Mesendoderm (in vitro differentiated cells): ENCODE results near the gene MAK.

Experiments
- DNase-seq: peaks from one replicate; pipeline ENCODE4 v3.0.0; 2013
- H2AK5ac ChIP-seq: 2 replicates; pipeline ENCODE4 v1.6.1; 2013; ENCODE audit warnings: low read length, inconsistent platforms
- H2BK120ac ChIP-seq: 2 replicates; pipeline ENCODE4 v1.6.1; 2013; ENCODE audit warnings: low read depth, mild to moderate bottlenecking, low read length, moderate library complexity, mixed read lengths
- H2BK15ac ChIP-seq: replicated peaks from 2 replicates; pipeline ENCODE4 v1.6.1; 2013; ENCODE audit warnings: low read depth, mild to moderate bottlenecking, moderate library complexity
- H2BK5ac ChIP-seq: 2 replicates; pipeline ENCODE4 v1.6.1; 2013; ENCODE audit warnings: low read length, inconsistent platforms
- H3K18ac ChIP-seq: 2 replicates; pipeline ENCODE4 v1.6.1; 2013; ENCODE audit warnings: mild to moderate bottlenecking, low read length, mixed read lengths
- H3K23ac ChIP-seq: one replicate; pipeline ENCODE4 v1.6.1; 2013; ENCODE audit warnings: low read length
- H3K27ac ChIP-seq: 2 replicates; pipeline ENCODE4 v1.5.1; 2013; ENCODE audit warnings: low read depth, mild to moderate bottlenecking, inconsistent platforms, low read length, moderate library complexity
- H3K27me3 ChIP-seq: 2 replicates; pipeline ENCODE4 v1.6.1; 2013; ENCODE audit warnings: low read length, control low read depth, mild to moderate bottlenecking, inconsistent platforms; ENCODE audit not compliant: insufficient read depth, poor library complexity
- H3K36me3 ChIP-seq: 2 replicates; pipeline ENCODE4 v1.6.1; 2013; ENCODE audit warnings: low read length, inconsistent platforms; ENCODE audit not compliant: control insufficient read depth, insufficient read depth
- H3K4ac ChIP-seq: one replicate; pipeline ENCODE4 v1.6.1; 2013; ENCODE audit warnings: low read depth, mild to moderate bottlenecking, low read length, moderate library complexity
- H3K4me1 ChIP-seq: 2 replicates; pipeline ENCODE4 v1.6.1; 2013; ENCODE audit warnings: low read depth, low read length, inconsistent platforms; ENCODE audit not compliant: control insufficient read depth
- H3K4me2 ChIP-seq: 2 replicates; pipeline ENCODE4 v1.6.1; 2013; ENCODE audit warnings: low read length
- H3K4me3 ChIP-seq: 2 replicates; pipeline ENCODE4 v1.5.1; 2013; ENCODE audit warnings: mild to moderate bottlenecking, low read length
- H3K56ac ChIP-seq: one replicate; pipeline ENCODE4 v1.6.1; 2013; ENCODE audit warnings: low read length
- H3K79me1 ChIP-seq: 2 replicates; pipeline ENCODE4 v1.6.1; 2013; ENCODE audit warnings: low read length, inconsistent platforms
- H3K79me2 ChIP-seq: 2 replicates; pipeline ENCODE4 v1.6.1; 2013; ENCODE audit warnings: mild to moderate bottlenecking, low read length; ENCODE audit not compliant: control insufficient read depth, insufficient read depth
- H3K9ac ChIP-seq: 2 replicates; pipeline ENCODE4 v1.6.1; 2013; ENCODE audit warnings: low read length, inconsistent platforms
- H4K5ac ChIP-seq: one replicate; pipeline ENCODE4 v1.6.1; 2013; ENCODE audit warnings: low read length
- H4K8ac ChIP-seq: one replicate; pipeline ENCODE4 v1.6.1; 2013; ENCODE audit warnings: low read depth, mild to moderate bottlenecking, control low read depth, low read length, moderate library complexity
- WGBS: extraction: QIAGEN DNeasy Blood & Tissue Kit; methylation state at CpG from one replicate; pipeline ENCODE4 v1.1.7; 2013; ENCODE audit warnings: low lambda C conversion rate, missing lambda C conversion rate; ENCODE audit not compliant: insufficient coverage; ENCODE audit errors: extremely low coverage; 5-methylcytosine and 5-hydroxymethylcytosine counted together

Gene MAK

GRCh38 chr6:10725716-10726115, 112.6 kb downstream of the MAK start:
- peaks cover 12% of the 10 kb centered on the region for H3K79me1 ChIP-seq
- H3K9ac ChIP-seq = no peak overlapping the region
- H3K36me3 ChIP-seq = no peaks in the 10 kb centered on the region
- H3K23ac ChIP-seq = no peak overlapping the region
- peaks cover 8% of the 10 kb centered on the region for H3K79me2 ChIP-seq
- no peak overlapping the region for H3K27ac ChIP-seq
- H3K4ac ChIP-seq = no peak overlapping the region
- no peak overlapping the region for H2BK120ac ChIP-seq
- H3K4me3 ChIP-seq = no peak overlapping the region
- H2BK15ac ChIP-seq = no peak overlapping the region
- DNase-seq = no peak
- no peaks in the 10 kb centered on the region for H3K27me3 ChIP-seq
- no peak overlapping the region for H4K8ac ChIP-seq
- no peak overlapping the region for H2BK5ac ChIP-seq
- peaks cover 6% of the 10 kb centered on the region for H3K4me1 ChIP-seq
- no peak overlapping the region for H2AK5ac ChIP-seq
- H4K5ac ChIP-seq = no peak overlapping the region
- no peak overlapping the region for H3K18ac ChIP-seq
- H3K56ac ChIP-seq = no peak overlapping the region
- WGBS = no CpG with 5 or more reads among the region's 9 CpGs
- no peak overlapping the region for H3K4me2 ChIP-seq

GRCh38 chr6:10725044-10725443, 113.3 kb downstream of the MAK start:
- DNase-seq = no peak
- no peaks in the 10 kb centered on the region for H3K36me3 ChIP-seq

GRCh38 chr6:10723567-10723881, 114.8 kb downstream of the MAK start:
- no peak overlapping the region for H4K8ac ChIP-seq
- no peak overlapping the region for H2BK15ac ChIP-seq
- peak overlapping the region; percentile 28 for H3K18ac ChIP-seq
- H3K27me3 ChIP-seq = no peaks in the 10 kb centered on the region
- H2BK5ac ChIP-seq = no peak overlapping the region
- peaks cover 12% of the 10 kb centered on the region for H3K79me1 ChIP-seq
- peak overlapping the region; percentile 92 for H3K56ac ChIP-seq
- peak overlapping the region; percentile 81 for H3K4me3 ChIP-seq
- no peak overlapping the region for H2BK120ac ChIP-seq
- H3K36me3 ChIP-seq = no peaks in the 10 kb centered on the region
- peaks cover 8% of the 10 kb centered on the region for H3K79me2 ChIP-seq
- peak overlapping the region; percentile 19 for H3K4ac ChIP-seq
- H4K5ac ChIP-seq = no peak overlapping the region
- H3K23ac ChIP-seq = no peak overlapping the region
- H3K27ac ChIP-seq = peak overlapping the region; percentile 94
- DNase-seq = no peak
- peak overlapping the region; percentile 53 for H3K4me2 ChIP-seq
- H2AK5ac ChIP-seq = no peak overlapping the region
- WGBS = no CpG with 5 or more reads among the region's 7 CpGs
- peaks cover 6% of the 10 kb centered on the region for H3K4me1 ChIP-seq
- peak overlapping the region; percentile 93 for H3K9ac ChIP-seq

More at GRCh38 chr6:10725044-10725443, 113.3 kb downstream of the MAK start:
- Histone ChIP-seq H4K8ac (no peak overlapping the region), H3K9ac (no peak overlapping the region), H2BK5ac (no peak overlapping the region), H2BK15ac (no peak overlapping the region), H3K27me3 (no peaks in the 10 kb centered on the region), H3K4me3 (no peak overlapping the region), H3K79me2 (peaks cover 8% of the 10 kb centered on the region), H3K4me1 (peaks cover 6% of the 10 kb centered on the region), H2BK120ac (no peak overlapping the region), H3K23ac (no peak overlapping the region), H2AK5ac (no peak overlapping the region), H3K56ac (no peak overlapping the region), H3K27ac (peak overlapping the region; percentile 10), H3K4me2 (no peak overlapping the region), H3K4ac (no peak overlapping the region), H4K5ac (no peak overlapping the region), H3K79me1 (peaks cover 12% of the 10 kb centered on the region), H3K18ac (no peak overlapping the region)
- WGBS = no CpG with 5 or more reads among the region's 6 CpGs

- H3K27me3 ChIP-seq = no peaks in the 10 kb centered on the region
- H3K36me3 ChIP-seq = no peaks in the 10 kb centered on the region
- H2AK5ac ChIP-seq = no peak within 1 kb of the TSS
- peak within 1 kb of the TSS; percentile 5 for H2BK5ac ChIP-seq
- H3K79me1 ChIP-seq = peaks cover 11% of the 10 kb centered on the region
- WGBS = no CpG with 5 or more reads among the region's 55 CpGs
- peak within 1 kb of the TSS; percentile 92 for H3K56ac ChIP-seq
- no peak within 1 kb of the TSS for H2BK120ac ChIP-seq
- H3K4me3 ChIP-seq = peak within 1 kb of the TSS; percentile 81
- H3K27ac ChIP-seq = peak within 1 kb of the TSS; percentile 94
- peak; percentile 99 for DNase-seq
- H3K4me1 ChIP-seq = peaks cover 6% of the 10 kb centered on the region
- peak within 1 kb of the TSS; percentile 86 for H3K4me2 ChIP-seq
- H4K5ac ChIP-seq = peak within 1 kb of the TSS; percentile 88
- H3K18ac ChIP-seq = peak within 1 kb of the TSS; percentile 28
- peak within 1 kb of the TSS; percentile 93 for H3K9ac ChIP-seq
- H3K23ac ChIP-seq = no peak within 1 kb of the TSS
- H3K4ac ChIP-seq = peak within 1 kb of the TSS; percentile 19
- peak within 1 kb of the TSS; percentile 58 for H4K8ac ChIP-seq
- H2BK15ac ChIP-seq = no peak within 1 kb of the TSS
- peaks cover 8% of the 10 kb centered on the region for H3K79me2 ChIP-seq
Measured at GRCh38 chr6:10722820-10723566, 115.3 kb downstream of the MAK start, which contains the start of gene TMEM14C. Gene TMEM14C, plus strand, starts transcription at chr6:10723070. Its CDS starts 1,544 bp downstream, at chr6:10724614.

GRCh38 chr6:10722570-10722819, 115.8 kb downstream of the MAK start:
- H3K27me3 ChIP-seq = no peaks in the 10 kb centered on the region
- no peak overlapping the region for H2AK5ac ChIP-seq
- H3K36me3 ChIP-seq = no peaks in the 10 kb centered on the region
- H3K79me2 ChIP-seq = peaks cover 8% of the 10 kb centered on the region
- H3K4ac ChIP-seq = no peak overlapping the region
- H3K18ac ChIP-seq = no peak overlapping the region
- H3K79me1 ChIP-seq = peaks cover 8% of the 10 kb centered on the region
- peak overlapping the region; percentile 92 for H3K56ac ChIP-seq
- H3K27ac ChIP-seq = peak overlapping the region; percentile 43
- no peak for DNase-seq
- H2BK15ac ChIP-seq = no peak overlapping the region
- H3K4me2 ChIP-seq = peak overlapping the region; percentile 86
- peak overlapping the region; percentile 77 for H3K9ac ChIP-seq
- H3K4me1 ChIP-seq = peaks cover 6% of the 10 kb centered on the region
- H3K4me3 ChIP-seq = peak overlapping the region; percentile 46
- H4K8ac ChIP-seq = peak overlapping the region; percentile 58
- H2BK120ac ChIP-seq = no peak overlapping the region
- H2BK5ac ChIP-seq = no peak overlapping the region
- H3K23ac ChIP-seq = no peak overlapping the region
- H4K5ac ChIP-seq = peak overlapping the region; percentile 88
- WGBS = no CpG with 5 or more reads among the region's 6 CpGs
